Right hindlimb (tissue), 1 donor: ENCODE data around the gene MCC.

Source experiments
- DNase-seq: peaks from one replicate; pipeline ENCODE4 v3.0.0-alpha.2; 2018

Gene MCC

GRCh38 chr5:113063927-113064326, 424.3 kb downstream of the MCC start:
- peak; percentile 72 for DNase-seq

GRCh38 chr5:113062869-113063508, 425.3 kb downstream of the MCC start:
- no peak for DNase-seq

GRCh38 chr5:113061846-113062780, 426.1 kb downstream of the MCC start:
- no peak for DNase-seq

- no peak for DNase-seq
These were observed 427.7 kb downstream of the MCC start for GRCh38 chr5:113060408-113061025.

- peak; percentile 72 for DNase-seq
These were observed 428.8 kb downstream of the MCC start for GRCh38 chr5:113059232-113060040.

GRCh38 chr5:113058706-113059226, 429.5 kb downstream of the MCC start:
- no peak for DNase-seq

GRCh38 chr5:113058269-113058668, 430.0 kb downstream of the MCC start:
- no peak for DNase-seq

GRCh38 chr5:113057557-113057984, 430.7 kb downstream of the MCC start:
- no peak for DNase-seq

GRCh38 chr5:113056988-113057387, 431.3 kb downstream of the MCC start:
- no peak for DNase-seq

- DNase-seq = no peak
These were observed 433.4 kb downstream of the MCC start for GRCh38 chr5:113054899-113055298.

GRCh38 chr5:113053511-113053995, 434.7 kb downstream of the MCC start:
- DNase-seq = no peak

- no peak for DNase-seq
These were observed 436.0 kb downstream of the MCC start for GRCh38 chr5:113052041-113052795.

GRCh38 chr5:113050721-113051382, 437.4 kb downstream of the MCC start:
- peak; percentile 65 for DNase-seq

- no peak for DNase-seq
These were observed 439.3 kb downstream of the MCC start for GRCh38 chr5:113048931-113049330.

GRCh38 chr5:113047733-113048652, 440.3 kb downstream of the MCC start:
- DNase-seq = no peak

GRCh38 chr5:113047234-113047633, 441.0 kb downstream of the MCC start:
- no peak for DNase-seq

- DNase-seq = no peak
These were observed 443.3 kb downstream of the MCC start for GRCh38 chr5:113044776-113045465.

GRCh38 chr5:113043491-113043931, 444.7 kb downstream of the MCC start:
- DNase-seq = no peak
